Effector CD4-positive, alpha-beta T cell (primary cell): ENCODE results near the gene PYGO2.
"Not testable (repeated sequence)": the region's sequence is repeated elsewhere in the genome, so short reads cannot be mapped to it uniquely, and the experiment has no call there.

Source experiments
- DNase-seq: peaks from one replicate; pipeline ENCODE4 v3.0.0-alpha.2; 2020

PYGO2 gene

GRCh38 chr1:154978360-154978759, 16.8 kb upstream of the PYGO2 start:
- no peak for DNase-seq

DNA sequence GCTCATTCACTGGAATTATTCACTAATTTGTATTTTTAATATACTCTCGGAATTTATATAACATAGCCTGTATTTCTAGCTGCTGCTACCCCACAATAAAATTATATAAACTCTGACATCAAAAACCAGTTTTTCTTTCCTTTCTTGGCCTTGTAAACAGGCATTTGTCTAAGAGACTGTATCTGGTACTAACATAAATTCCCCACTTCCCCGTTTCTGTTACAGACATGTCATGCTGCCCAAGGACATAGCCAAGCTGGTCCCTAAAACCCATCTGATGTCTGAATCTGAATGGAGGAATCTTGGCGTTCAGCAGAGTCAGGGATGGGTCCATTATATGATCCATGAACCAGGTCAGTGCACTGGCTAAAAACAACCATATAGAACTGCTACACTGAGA, 16.2 kb upstream of the PYGO2 start:
- not testable (repeated sequence) for DNase-seq

DNA sequence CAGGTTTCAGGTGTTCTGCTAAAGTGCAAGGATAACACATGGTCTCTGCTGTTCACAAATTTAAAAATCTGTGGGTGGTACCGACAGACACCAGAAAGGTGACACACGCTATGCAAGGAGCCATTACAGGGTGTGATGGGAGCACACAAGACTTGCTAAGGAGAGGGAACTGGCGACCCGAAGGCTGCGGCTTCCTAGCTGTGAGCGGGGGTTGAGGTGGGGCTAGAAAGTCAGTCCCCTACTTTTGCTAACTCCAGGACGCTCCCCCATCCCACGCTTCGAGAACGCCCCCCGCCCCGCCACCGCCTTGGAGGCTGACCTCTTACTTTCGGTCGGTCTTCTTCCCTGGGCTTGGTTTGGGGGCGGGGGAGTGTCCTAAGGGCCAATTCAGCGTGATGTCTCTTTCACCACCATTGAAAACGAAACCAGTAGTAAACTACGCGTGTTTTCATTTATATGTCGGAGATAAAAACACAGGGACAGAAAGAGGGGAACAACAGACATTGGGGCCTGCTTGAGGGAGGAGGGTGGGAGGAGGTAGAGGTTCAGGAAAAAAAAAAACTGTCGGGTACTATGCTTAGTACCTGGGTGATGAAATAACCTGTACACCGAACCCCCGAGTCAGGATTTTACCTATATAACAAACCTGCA, 14.0 kb upstream of the PYGO2 start:
- peak; percentile 32 for DNase-seq

DNA sequence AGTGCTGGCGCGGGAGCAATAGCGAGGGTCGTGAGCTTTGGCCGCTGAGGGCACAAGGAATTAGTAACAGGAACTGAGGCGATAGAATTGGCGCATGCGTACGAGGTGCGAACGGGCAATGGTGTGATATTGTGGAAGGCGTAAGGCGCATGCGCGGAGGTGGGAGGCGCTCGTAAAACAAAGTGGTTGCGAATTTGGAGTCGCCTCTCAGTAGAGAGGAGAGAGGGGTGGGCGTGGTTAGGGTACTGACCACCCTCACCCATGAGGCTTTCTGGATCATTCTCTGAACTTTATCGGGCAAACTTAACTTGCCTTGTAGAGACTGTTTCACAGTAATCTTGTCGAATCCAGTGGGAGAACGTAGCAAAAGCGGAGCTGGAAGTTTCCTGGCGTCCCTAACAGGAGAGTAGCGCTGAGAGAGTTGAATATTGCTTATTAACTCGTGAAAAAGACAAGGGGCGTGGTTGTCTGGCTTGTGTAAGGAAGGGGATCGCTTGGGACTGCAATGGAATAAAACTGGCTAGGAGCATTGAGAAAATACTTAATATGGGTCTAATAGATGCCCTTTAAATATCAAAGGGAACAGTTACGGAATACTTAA, 13.3 kb upstream of the PYGO2 start:
- DNase-seq = peak; percentile 91

GRCh38 chr1:154974102-154974807, 12.7 kb upstream of the PYGO2 start, which contains the start of gene CKS1B:
TSS of gene CKS1B (plus strand) at chr1:154974681. CDS start at chr1:154974746, 65 bp downstream.
- peak; percentile 94 for DNase-seq

- DNase-seq = peak; percentile 84
These were observed 11.9 kb upstream of the PYGO2 start for GRCh38 chr1:154973344-154974101.

DNA sequence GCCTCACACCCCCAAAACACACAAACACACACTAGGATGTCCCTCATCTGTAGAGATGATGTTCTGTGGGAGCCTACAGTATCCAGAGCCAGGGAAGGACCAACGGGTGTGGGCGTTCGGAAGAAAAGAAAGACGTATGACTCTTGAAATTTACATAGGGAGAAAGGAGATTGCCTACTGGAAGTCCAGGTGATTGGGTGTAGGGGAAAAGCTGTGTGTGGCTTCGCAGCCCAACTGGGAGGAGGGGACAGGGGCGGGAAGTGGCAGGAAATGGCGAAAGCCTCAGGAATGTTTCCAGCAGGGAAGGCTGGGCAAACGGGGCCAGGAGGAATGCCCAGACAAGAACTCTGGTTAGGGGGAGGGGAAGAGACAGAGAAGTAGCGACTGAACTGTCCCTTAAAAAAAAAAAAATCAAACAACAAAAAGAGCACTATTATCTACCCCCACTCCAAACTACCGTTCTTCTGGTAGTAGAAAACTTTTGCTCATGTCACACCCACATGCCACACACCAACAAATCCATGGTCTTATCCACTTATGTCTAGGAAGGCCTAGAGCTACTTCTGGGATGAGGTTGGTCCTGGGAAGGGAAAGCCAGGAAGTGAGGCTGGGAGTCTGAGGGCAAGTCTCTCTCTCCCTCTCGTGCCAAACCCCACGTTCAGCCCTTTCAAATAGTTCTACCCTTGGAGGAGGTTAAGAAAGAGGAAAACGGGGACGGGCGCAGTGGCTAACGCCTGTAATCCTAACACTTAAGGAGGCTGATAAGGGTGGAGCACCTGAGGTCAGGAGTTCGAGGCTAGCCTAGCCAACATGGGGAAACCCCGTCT, 11.1 kb upstream of the PYGO2 start:
- no peak for DNase-seq

DNA sequence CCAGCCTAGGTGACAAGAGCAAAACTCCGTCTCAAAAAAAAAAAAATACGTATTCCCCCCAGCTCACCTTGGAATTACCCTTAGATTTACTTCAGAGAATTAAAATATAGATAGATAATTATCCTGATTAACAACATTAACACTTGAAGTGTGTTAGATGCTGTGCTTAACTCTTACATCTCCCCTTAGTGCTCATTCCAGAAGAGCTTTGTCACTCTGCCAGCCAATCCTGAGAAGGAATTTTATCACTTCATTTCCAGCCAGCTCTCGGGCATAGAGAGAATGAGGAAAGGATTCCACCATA, 10.6 kb upstream of the PYGO2 start:
- DNase-seq = no peak

GRCh38 chr1:154971341-154971998, 9.9 kb upstream of the PYGO2 start:
- no peak for DNase-seq

DNA sequence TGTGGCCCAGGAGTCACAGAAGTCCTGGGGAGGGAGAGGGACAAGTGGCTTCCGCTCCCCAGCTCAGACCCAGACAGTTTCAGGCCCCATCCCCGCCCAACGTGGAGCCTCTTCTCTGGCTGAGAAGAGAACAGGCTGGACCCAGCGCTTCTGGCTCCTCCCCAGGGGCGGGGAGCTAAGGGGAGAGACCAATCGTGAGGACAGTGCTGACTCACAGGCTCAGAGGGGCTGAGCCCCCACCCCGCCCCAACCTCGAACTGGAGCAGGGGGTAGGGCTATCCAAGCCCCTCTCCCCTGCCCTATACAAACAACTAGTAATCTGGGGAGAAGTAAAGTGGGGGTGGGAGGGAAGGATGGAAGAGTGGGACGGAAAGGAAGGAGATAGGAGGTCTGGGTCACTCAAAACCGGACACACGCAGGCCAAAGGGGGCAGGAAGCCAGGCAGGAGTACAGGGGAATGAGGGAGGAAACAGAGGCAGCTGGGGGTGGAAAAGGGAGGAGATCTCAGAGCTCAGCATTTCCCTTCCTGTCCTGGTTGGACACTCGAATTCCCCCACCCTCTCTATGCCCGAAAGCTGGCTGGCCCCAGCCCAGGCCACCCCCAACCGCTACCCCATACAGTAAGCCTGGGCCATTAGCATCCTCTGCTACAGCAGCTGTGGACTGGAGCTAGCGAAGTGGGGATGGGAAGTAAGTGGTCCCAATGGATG, 9.2 kb upstream of the PYGO2 start, which contains the start of gene SHC1:
TSS of gene SHC1 (minus strand) at position 117 of the 710 bp plus-strand sequence. CDS start 221 bp downstream, outside the sequence.
- no peak for DNase-seq

DNA sequence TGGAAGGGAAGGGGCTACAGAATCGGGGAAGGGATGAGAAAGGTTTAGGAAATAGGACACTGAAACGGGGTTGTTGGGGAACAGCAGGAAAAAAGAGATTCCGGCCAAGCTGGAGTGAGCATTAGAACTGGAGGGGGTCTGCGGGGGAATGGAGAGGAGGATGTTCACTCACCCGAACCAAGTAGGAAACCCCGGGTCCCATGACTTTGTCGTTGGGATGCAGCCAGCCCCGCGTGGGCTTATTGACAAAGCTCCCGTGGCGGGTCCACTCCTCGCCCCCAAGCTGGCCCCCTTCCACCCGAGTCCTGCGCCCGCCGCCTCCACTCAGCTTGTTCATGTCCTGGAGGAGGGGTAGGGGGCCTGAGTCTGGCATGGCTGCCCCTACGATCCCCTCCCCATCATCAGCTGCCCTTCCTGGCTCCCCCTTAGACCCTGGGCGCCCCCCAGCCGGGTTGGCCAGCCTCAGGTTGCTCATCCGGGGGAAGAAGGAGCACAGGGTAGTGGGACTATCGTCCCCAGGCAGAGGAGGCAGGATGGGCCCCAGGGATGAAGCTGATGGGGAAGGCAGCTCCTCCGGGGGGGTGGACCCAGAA, 8.4 kb upstream of the PYGO2 start:
- DNase-seq = no peak

DNA sequence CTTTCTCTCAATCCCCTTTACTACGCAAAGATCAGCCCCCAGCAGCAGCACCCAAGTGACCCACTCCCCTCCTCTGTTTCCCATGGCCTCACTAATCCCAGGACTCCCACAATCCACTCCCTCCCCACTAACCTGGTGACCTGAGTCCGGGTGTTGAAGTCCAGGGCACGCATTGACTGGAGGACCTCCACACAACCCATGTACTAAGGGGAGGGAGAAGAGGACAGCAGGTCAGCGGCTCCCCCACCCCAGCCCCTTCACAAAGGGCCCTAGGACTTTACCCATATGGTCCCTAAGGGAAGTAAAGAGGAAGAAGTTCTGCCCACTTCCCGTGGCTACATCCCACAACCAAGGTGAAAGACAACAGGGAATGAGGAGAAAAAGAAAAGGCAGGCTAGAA, 7.7 kb upstream of the PYGO2 start:
- DNase-seq = no peak

DNA sequence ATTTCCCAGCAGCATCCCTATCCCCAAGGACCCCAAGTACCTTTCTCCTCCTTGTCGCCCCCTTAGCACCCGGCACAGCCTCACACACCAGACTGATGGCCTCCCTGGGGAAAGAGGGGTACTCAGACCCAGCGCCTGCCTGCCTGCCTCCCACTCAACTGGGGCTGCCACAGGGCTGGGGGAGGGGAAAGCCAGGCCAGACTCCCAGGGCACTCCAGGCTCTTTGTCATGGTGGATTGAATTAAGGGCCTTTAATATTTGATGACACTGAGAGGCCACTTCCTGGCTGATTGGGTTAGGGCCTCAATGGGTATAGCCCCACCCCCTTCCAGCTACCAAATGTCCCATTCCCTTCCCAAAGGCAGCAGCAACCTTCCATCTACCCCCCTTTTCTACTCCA, 7.1 kb upstream of the PYGO2 start:
- no peak for DNase-seq

DNA sequence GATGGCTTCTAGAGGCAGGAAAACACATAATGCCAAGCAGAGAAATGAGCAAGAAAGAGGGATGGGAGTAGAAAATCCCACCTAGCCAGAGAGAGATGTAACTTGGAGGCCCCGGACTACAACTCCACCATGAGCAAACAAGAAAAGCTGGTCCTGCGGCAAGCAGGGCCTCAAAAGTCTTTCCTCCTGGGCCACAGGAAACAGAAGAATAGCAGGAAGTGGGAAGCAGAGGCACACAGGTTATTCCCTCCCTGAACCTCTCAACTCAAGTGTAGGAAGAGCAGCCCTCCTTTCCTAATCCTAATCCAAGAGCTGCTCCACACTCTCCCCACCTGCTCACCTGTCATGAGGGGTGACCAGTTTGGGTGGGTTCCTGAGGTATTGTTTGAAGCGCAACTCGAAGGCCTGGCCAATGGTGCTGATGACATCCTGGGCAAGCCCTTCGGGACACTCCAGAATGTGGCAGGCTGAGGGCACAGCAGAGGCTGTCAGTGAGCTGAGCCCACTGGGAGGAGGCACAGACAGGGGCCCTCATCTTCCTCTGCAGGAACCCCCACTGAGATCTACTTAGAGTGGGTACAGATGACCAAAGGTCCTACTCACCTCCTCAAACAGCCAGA, 5.9 kb upstream of the PYGO2 start:
- no peak for DNase-seq

GRCh38 chr1:154966111-154966510, 4.5 kb upstream of the PYGO2 start:
- DNase-seq = no peak

DNA sequence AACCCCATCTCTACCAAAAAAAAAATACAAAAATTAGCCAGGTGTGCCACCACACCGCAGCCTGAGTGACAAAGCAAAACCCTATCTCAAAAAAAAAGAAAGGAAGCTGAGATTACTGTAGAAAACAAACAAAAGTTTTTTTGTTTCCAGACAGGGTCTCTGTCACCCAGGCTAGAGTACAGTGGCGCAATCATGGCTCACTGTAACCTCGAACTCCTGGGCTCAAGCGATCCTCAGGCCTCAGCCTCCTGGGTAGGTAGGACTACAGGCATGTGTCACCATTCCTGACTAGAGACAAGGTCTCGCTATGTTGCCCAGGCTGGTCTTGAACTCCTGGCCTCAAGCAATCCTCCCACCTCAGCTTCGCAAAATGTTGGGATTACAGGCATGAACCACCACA, 2.8 kb upstream of the PYGO2 start:
- no peak for DNase-seq

DNA sequence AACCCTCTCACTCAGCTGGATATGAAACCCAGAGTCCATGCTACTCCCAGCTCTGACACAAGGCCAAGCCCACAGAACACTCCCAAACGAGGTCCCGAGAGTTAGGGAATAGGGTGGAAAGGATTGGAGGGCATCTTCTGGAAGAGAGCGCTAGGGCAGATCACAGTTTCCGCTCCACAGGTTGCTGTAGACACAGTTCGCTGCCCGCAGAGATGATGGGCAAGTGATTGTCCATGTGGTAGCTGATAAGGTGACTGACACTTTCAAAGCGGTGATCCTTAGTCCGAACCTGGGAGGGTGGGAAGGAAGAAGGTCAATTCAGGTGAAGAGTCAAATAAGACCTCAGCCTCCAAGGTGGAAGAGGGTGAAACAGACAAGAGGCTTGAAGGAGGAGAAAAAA, 2.1 kb upstream of the PYGO2 start:
- no peak for DNase-seq

GRCh38 chr1:154962795-154963330, 1.3 kb upstream of the PYGO2 start:
- DNase-seq = no peak

DNA sequence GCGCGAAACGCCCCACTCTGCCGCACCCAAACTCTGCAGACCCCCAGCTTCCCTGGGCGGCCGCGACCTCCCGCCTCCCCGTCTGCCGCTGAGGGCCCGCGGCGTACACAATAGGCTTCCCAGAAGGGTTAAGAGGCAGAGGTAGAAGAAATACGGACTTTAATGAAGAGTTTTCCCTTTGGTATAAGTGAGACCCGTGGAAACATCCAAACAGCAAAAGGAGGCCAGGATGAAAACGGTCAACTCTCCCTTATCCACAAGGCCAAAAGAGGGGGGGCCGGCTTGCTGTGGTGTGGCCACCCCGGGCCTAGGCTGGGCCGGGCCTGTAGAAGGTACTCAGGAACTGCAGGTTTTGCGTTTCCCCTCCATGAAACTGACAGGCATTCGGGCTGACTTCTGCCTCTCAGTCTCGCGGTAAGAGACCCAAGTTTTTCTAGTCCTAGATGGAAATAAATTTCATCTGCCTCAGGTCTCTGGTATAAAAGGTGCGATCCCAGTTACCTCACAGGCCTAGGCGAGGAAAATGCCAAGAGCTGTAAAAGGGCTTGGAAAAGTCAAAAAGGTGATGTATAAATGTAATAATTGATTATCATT, 671 bp upstream of the PYGO2 start:
- DNase-seq = no peak
